GM12878 (cell line): Measurements from ENCODE around the gene IL10RA. TPM values are rescaled to one million over a fixed set of nuclear protein-coding genes. Genes with fewer than 3 reads are reported as not detected.

Experiments used
- ATF7 ChIP-seq: fragments of 450-650 bp; IDR thresholded peaks from 2 replicates; pipeline ENCODE4 v1.6.1; 2016; ENCODE audit warnings: low read depth, mild to moderate bottlenecking
- BACH1 ChIP-seq: fragments of 450-650 bp; IDR thresholded peaks from 2 replicates; pipeline ENCODE4 v1.6.1; 2017; ENCODE audit warnings: mild to moderate bottlenecking, borderline replicate concordance
- CTCF ChIP-seq, 3 experiments: IDR thresholded peaks in 2 of 3; conservative IDR thresholded peaks in 1 of 3; 2 replicates each; pipeline ENCODE4 v1.5.1; 2011; ENCODE audit warnings: low read depth in 3 of 3, low read length in 3 of 3, mild to moderate bottlenecking in 3 of 3, control low read depth in 2 of 3, moderate library complexity in 2 of 3, inconsistent platforms in 1 of 3, mixed read lengths in 1 of 3; ENCODE audit not compliant: control insufficient read depth in 2 of 3, insufficient read depth in 1 of 3; ENCODE audit errors: extremely low read depth in 1 of 3
- EP300 ChIP-seq, 2 experiments: fragments of 150-350 bp in 1 of 2; IDR thresholded peaks; 2 replicates each; pipeline ENCODE4 v1.6.1; 2011 to 2012; ENCODE audit warnings: low read depth in 2 of 2, low read length in 2 of 2, borderline replicate concordance in 1 of 2, improper control_type of control experiment in 1 of 2, inconsistent platforms in 1 of 2; ENCODE audit not compliant: control insufficient read depth in 1 of 2
- GATAD2B ChIP-seq: fragments of 450-650 bp; conservative IDR thresholded peaks from 2 replicates; pipeline ENCODE4 v1.6.1; 2017; ENCODE audit warnings: low read depth, mild to moderate bottlenecking, moderate library complexity
- IKZF1 ChIP-seq: fragments of 450-650 bp; conservative IDR thresholded peaks from 2 replicates; pipeline ENCODE4 v1.6.1; 2017; ENCODE audit warnings: antibody characterized with exemption, mild to moderate bottlenecking
- PAX8 ChIP-seq: fragments of 450-650 bp; IDR thresholded peaks from 2 replicates; pipeline ENCODE4 v1.6.1; 2017; ENCODE audit warnings: mild to moderate bottlenecking, moderate library complexity
- POLR2AphosphoS5 ChIP-seq: IDR thresholded peaks from 2 replicates; pipeline ENCODE4 v1.6.1; 2011; ENCODE audit warnings: mild to moderate bottlenecking, low read length, inconsistent platforms
- RELA ChIP-seq: fragments of 450-650 bp; IDR thresholded peaks from 2 replicates; pipeline ENCODE4 v1.8.0; 2014; ENCODE audit warnings: borderline replicate concordance; ENCODE audit not compliant: partially characterized antibody
- polyA plus RNA-seq, 11 experiments: library from polyadenylated mRNA; depleted of rRNA in 4 of 11; unstranded in 6 of 11; stranded (reverse) in 5 of 11; fragments of >200 nt; fragmentation: Nextera tagmentation in 4 of 11; fragmentation: Illumina TruSeq in 1 of 11; extraction: Ambion mirVana in 4 of 11; extraction: Trizol in 1 of 11; gene quantifications; 1 replicate in 1 of 11; 2 replicates in 10 of 11; pipeline versions ENCODE4 v1.2.1 to v1.2.3, GENCODE V29; 2011 to 2016; ENCODE audit warnings: inconsistent platforms in 2 of 11, missing spikeins in 2 of 11, low read depth in 1 of 11
- total RNA-seq, 4 experiments: library from RNA; depleted of rRNA in 3 of 4; stranded (reverse); fragments of >200 nt in 3 of 4; fragmentation: Illumina TruSeq in 1 of 4; extraction: Trizol in 1 of 4; gene quantifications; 2 replicates each; pipeline versions ENCODE4 v1.2.1 to v1.2.3, GENCODE V29; 2013 to 2021
- TF ChIP-seq, protein P1 (sequence below): fragments of 450-650 bp; IDR thresholded peaks from 2 replicates; pipeline ENCODE4 v1.6.1; 2017; ENCODE audit warnings: low read depth, mild to moderate bottlenecking, moderate library complexity

The IL10RA gene
- total and polyA plus RNA-seq, 10 of the 15 experiments (the other 5 are each of a cell fraction or from before 2014, with no cell fraction given): 0.77 to 45.9 (median 9.6) TPM

- peak in 1 of 2 experiments; percentile 32; a peak in 1 of 4 replicates for TF ChIP-seq EP300 (IDR thresholded peaks at IDR 0.05; ENCODE audit: borderline replicate concordance in 1 of 2, control insufficient read depth in 1 of 2, low read depth in 2 of 2, low read length in 2 of 2)
- TF ChIP-seq RELA: peak; percentile 41
- peak in 1 of 3 experiments; percentile 22; a peak in 1 of 6 replicates for TF ChIP-seq CTCF (IDR thresholded peaks at IDR 0.05 in 2 of 3, conservative IDR thresholded peaks at IDR 0.05 in 1 of 3; ENCODE audit: control insufficient read depth in 2 of 3, extremely low read depth in 1 of 3, insufficient read depth in 1 of 3, low read depth in 3 of 3, low read length in 3 of 3)
- TF ChIP-seq, protein P1, sequence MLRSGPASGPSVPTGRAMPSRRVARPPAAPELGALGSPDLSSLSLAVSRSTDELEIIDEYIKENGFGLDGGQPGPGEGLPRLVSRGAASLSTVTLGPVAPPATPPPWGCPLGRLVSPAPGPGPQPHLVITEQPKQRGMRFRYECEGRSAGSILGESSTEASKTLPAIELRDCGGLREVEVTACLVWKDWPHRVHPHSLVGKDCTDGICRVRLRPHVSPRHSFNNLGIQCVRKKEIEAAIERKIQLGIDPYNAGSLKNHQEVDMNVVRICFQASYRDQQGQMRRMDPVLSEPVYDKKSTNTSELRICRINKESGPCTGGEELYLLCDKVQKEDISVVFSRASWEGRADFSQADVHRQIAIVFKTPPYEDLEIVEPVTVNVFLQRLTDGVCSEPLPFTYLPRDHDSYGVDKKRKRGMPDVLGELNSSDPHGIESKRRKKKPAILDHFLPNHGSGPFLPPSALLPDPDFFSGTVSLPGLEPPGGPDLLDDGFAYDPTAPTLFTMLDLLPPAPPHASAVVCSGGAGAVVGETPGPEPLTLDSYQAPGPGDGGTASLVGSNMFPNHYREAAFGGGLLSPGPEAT: peak; percentile 84
- no peak for TF ChIP-seq POLR2AphosphoS5
- no peak for TF ChIP-seq BACH1
- no peak for TF ChIP-seq ATF7
- 0 out of 2 replicates have a peak, but pooled peaks have one; percentile 25 for TF ChIP-seq GATAD2B
- TF ChIP-seq IKZF1: peak; percentile 80
- TF ChIP-seq PAX8: no peak
These were observed 41.0 kb upstream of the IL10RA start (continued) for GRCh38 chr11:117945047-117945810.
